Brain microvascular endothelial cell (primary cell): ENCODE results near the gene ST3GAL5.

Source experiments
- DNase-seq: peaks from one replicate; pipeline ENCODE4 v3.0.0-alpha.2; 2020
- H3K27ac ChIP-seq: fragments of 250-450 bp; sonication (Bioruptor Pico); 2 replicates; pipeline ENCODE4 v1.5.1; 2020; ENCODE audit warnings: mild to moderate bottlenecking, moderate library complexity
- H3K27me3 ChIP-seq: fragments of 250-450 bp; sonication (Bioruptor Pico); replicated peaks from 2 replicates; pipeline ENCODE4 v1.5.1; 2020; ENCODE audit warnings: mild to moderate bottlenecking
- H3K36me3 ChIP-seq: fragments of 250-450 bp; sonication (Bioruptor Pico); replicated peaks from 2 replicates; pipeline ENCODE4 v1.5.1; 2020; ENCODE audit warnings: mild to moderate bottlenecking
- H3K4me3 ChIP-seq: 2 replicates; pipeline ENCODE4 v1.5.1; 2011; ENCODE audit warnings: low read depth, mild to moderate bottlenecking, control low read depth, low read length, moderate library complexity
- CTCF ChIP-seq: IDR thresholded peaks from 2 replicates; pipeline ENCODE4 v1.5.1; 2011; ENCODE audit warnings: low read depth, mild to moderate bottlenecking, moderate library complexity, low read length, control low read depth, inconsistent platforms; ENCODE audit errors: missing control alignments
- in situ Hi-C: cut with HindIII; loops from 2 replicates; pipeline ENCODE4 v1.10.0; 2017; ENCODE audit warnings: low sequenced_read_pairs, low pct_ligation_motif_present

ST3GAL5 gene

GRCh38 chr2:85852152-85852840 lies 36.5 kb downstream of the ST3GAL5 start:
- Histone ChIP-seq H3K4me3 (no peak overlapping the region), H3K27ac (no peak overlapping the region)
- TF ChIP-seq CTCF: no peak

GRCh38 chr2:85851253-85852151 lies 37.3 kb downstream of the ST3GAL5 start:
- Histone ChIP-seq H3K27ac (no peak overlapping the region), H3K4me3 (no peak overlapping the region)
- no peak for DNase-seq

More at GRCh38 chr2:85852152-85852840, 36.5 kb downstream of the ST3GAL5 start:
- DNase-seq: no peak
- in situ Hi-C loops: no loop called here
- Histone ChIP-seq H3K36me3 (no peaks in the 10 kb centered on the region), H3K27me3 (no peaks in the 10 kb centered on the region)

GRCh38 chr2:85850451-85850850 lies 38.3 kb downstream of the ST3GAL5 start:
- in situ Hi-C loops: no loop called here
- Histone ChIP-seq H3K27ac (no peak overlapping the region), H3K36me3 (no peaks in the 10 kb centered on the region)

More at GRCh38 chr2:85851253-85852151, 37.3 kb downstream of the ST3GAL5 start:
- Histone ChIP-seq H3K27me3 (no peaks in the 10 kb centered on the region), H3K36me3 (no peaks in the 10 kb centered on the region)
- in situ Hi-C loops: no loop called here
- no peak for TF ChIP-seq CTCF

GRCh38 chr2:85847051-85847588 lies 41.7 kb downstream of the ST3GAL5 start:
- Histone ChIP-seq H3K36me3 (peaks cover 2% of the 10 kb centered on the region), H3K27me3 (no peaks in the 10 kb centered on the region), H3K27ac (no peak overlapping the region), H3K4me3 (no peak overlapping the region)
- in situ Hi-C loops: no loop called here
- no peak for DNase-seq
- no peak for TF ChIP-seq CTCF

More at GRCh38 chr2:85850451-85850850, 38.3 kb downstream of the ST3GAL5 start:
- no peak for TF ChIP-seq CTCF
- no peak for DNase-seq
- H3K27me3 ChIP-seq: no peaks in the 10 kb centered on the region
- no peak overlapping the region for H3K4me3 ChIP-seq

GRCh38 chr2:85846411-85846810 lies 42.4 kb downstream of the ST3GAL5 start:
- Histone ChIP-seq H3K36me3 (peaks cover 2% of the 10 kb centered on the region), H3K27ac (no peak overlapping the region), H3K27me3 (no peaks in the 10 kb centered on the region), H3K4me3 (no peak overlapping the region)
- DNase-seq: peak; percentile 73
- TF ChIP-seq CTCF: no peak
- in situ Hi-C loops: no loop called here
